ENCODE results near the gene ATF7.

The ATF7 gene

DNA sequence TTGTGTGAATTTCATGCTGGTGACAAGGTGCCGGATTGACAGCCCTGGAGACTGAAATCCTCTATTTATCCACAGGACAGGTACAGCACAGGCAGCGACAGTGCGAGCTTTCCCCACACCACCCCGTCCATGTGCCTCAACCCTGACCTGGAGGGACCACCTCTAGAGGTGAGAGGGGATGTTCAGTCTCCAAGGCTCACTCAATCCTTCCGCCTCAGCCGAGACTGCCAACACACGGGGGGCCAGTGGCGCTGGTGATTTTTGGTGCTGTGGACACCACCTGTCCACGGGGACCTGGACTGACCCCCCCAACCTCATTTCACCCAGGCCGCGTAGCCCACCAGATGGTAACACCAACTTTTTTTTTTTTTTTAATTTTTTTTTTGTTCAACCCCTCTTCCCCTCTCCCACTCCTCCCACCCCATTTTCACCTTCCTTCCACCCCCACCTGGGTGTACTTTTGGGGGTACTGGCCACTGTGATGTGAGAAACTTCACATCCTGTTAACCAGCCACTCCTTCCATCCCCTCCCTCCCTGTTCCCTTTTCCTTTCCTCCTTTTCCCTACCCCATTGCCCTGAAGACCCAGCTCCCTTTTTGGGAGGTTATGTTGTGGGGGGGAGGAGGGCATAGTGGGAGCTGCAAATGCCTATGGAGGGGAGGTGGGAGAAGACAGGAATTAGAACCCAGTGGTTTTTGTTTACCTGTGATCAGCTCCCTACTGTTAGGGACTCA, 161.3 kb downstream of the ATF7 start:
- Histone ChIP-seq H3K36me3 (replicated peaks; ENCODE audit: low read depth, low read length) (peaks cover 91% of the 10 kb centered on the region), H3K4me1 (ENCODE audit: low read length) (no peaks in the 10 kb centered on the region), H3K9me3 (ENCODE audit: insufficient read depth, low read length) (no peaks in the 10 kb centered on the region), H4K20me1 (ENCODE audit: insufficient read depth, low read length) (peaks cover 63% of the 10 kb centered on the region), H3K4me2 (ENCODE audit: low read length) (no peak overlapping the region), H3K27me3 (ENCODE audit: low read depth, low read length) (no peaks in the 10 kb centered on the region), H2AFZ (ENCODE audit: low read depth, low read length) (no peak overlapping the region), H3K9ac (ENCODE audit: low read length) (no peak overlapping the region), H3K79me2 (ENCODE audit: low read length) (peaks cover 78% of the 10 kb centered on the region), H3K4me3 (ENCODE audit: low read length) (no peak overlapping the region), H3K27ac (ENCODE audit: low read length) (no peak overlapping the region)
- TF ChIP-seq, protein P1, sequence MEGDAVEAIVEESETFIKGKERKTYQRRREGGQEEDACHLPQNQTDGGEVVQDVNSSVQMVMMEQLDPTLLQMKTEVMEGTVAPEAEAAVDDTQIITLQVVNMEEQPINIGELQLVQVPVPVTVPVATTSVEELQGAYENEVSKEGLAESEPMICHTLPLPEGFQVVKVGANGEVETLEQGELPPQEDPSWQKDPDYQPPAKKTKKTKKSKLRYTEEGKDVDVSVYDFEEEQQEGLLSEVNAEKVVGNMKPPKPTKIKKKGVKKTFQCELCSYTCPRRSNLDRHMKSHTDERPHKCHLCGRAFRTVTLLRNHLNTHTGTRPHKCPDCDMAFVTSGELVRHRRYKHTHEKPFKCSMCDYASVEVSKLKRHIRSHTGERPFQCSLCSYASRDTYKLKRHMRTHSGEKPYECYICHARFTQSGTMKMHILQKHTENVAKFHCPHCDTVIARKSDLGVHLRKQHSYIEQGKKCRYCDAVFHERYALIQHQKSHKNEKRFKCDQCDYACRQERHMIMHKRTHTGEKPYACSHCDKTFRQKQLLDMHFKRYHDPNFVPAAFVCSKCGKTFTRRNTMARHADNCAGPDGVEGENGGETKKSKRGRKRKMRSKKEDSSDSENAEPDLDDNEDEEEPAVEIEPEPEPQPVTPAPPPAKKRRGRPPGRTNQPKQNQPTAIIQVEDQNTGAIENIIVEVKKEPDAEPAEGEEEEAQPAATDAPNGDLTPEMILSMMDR (IDR thresholded peaks at IDR 0.05; ENCODE audit: low read depth, low read length), result no peak
- no peak for TF ChIP-seq EZH2phosphoT487 (IDR thresholded peaks at IDR 0.05; ENCODE audit: low read depth)

DNA sequence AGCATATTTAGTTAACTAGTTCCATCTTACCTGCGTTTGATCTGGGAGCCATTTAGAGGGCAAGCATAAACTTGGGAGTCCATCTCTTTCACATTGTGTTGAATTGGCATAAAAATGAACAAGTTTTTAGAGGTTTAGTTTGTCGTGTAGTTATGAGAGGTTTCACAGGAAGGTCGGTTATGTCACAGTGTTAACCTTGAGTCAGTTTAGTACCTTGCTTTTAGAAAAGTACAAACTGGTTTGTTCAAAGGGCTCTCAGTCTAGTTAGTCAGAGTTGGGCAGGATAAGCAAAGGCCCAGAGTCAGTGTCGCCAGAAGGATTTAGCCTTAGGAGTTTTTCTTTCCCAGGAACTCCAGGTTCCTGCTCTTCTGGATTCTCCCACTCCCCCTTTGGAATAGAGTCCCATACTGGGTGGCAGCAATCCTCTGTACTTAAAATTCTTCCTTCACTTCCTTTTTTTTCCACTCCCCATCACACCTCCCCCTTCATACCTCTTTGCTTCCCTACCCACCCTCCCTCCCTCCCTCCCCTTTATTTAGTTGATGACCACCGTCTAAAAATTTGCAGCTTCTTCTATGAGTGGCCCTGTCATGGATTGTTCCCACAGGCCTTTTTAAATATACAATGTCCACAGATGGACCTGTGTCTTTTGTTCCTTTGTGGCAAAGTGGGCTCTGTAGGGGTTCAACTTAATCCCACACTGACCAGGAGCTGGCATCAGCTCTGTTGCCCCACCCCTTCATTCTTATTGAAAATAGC, 162.2 kb downstream of the ATF7 start:
- TF ChIP-seq EZH2phosphoT487 (IDR thresholded peaks at IDR 0.05; ENCODE audit: low read depth), result no peak
- TF ChIP-seq, protein P1 (IDR thresholded peaks at IDR 0.05; ENCODE audit: low read depth, low read length), result no peak
- H3K9ac ChIP-seq (ENCODE audit: low read length), result no peak overlapping the region
- H3K4me3 ChIP-seq (ENCODE audit: low read length), result no peak overlapping the region
- H3K9me3 ChIP-seq (ENCODE audit: insufficient read depth, low read length), result no peaks in the 10 kb centered on the region
- H4K20me1 ChIP-seq (ENCODE audit: insufficient read depth, low read length), result peaks cover 70% of the 10 kb centered on the region
- no peak overlapping the region for H2AFZ ChIP-seq (ENCODE audit: low read depth, low read length)
- H3K4me2 ChIP-seq (ENCODE audit: low read length), result no peak overlapping the region
- no peak overlapping the region for H3K27ac ChIP-seq (ENCODE audit: low read length)
- peaks cover 85% of the 10 kb centered on the region for H3K79me2 ChIP-seq (ENCODE audit: low read length)
- peaks cover 95% of the 10 kb centered on the region for H3K36me3 ChIP-seq (replicated peaks; ENCODE audit: low read depth, low read length)
- no peaks in the 10 kb centered on the region for H3K4me1 ChIP-seq (ENCODE audit: low read length)
- no peaks in the 10 kb centered on the region for H3K27me3 ChIP-seq (ENCODE audit: low read depth, low read length)

DNA sequence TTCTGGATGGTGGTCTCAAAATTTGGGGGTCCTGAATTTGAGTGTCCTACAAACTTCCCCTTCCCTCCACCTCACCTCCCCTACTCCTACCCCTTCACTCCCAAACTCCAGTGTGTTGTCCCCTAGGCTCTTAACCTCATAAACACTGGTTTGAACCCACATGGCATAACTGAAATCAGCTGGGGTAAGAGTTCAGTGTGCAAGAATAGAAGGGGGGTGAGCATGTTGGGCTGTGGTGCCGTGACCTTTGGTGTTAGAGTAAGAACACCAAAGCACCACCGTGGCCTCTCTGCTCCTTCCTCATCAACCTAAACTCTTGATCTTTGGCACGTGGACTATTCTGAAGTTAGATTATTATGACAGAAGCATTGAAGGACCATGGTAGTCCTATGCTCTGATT, 163.2 kb downstream of the ATF7 start:
- Histone ChIP-seq H3K9ac (ENCODE audit: low read length) (no peak overlapping the region), H3K9me3 (ENCODE audit: insufficient read depth, low read length) (no peaks in the 10 kb centered on the region), H3K4me3 (ENCODE audit: low read length) (no peak overlapping the region), H3K79me2 (ENCODE audit: low read length) (peaks cover 83% of the 10 kb centered on the region), H3K27ac (ENCODE audit: low read length) (no peak overlapping the region), H3K4me2 (ENCODE audit: low read length) (no peak overlapping the region), H3K4me1 (ENCODE audit: low read length) (no peaks in the 10 kb centered on the region), H4K20me1 (ENCODE audit: insufficient read depth, low read length) (peaks cover 72% of the 10 kb centered on the region), H3K27me3 (ENCODE audit: low read depth, low read length) (no peaks in the 10 kb centered on the region), H2AFZ (ENCODE audit: low read depth, low read length) (no peak overlapping the region), H3K36me3 (replicated peaks; ENCODE audit: low read depth, low read length) (peaks cover 91% of the 10 kb centered on the region)
- TF ChIP-seq, protein P1 (IDR thresholded peaks at IDR 0.05; ENCODE audit: low read depth, low read length), result no peak
- TF ChIP-seq EZH2phosphoT487 (IDR thresholded peaks at IDR 0.05; ENCODE audit: low read depth), result no peak

DNA sequence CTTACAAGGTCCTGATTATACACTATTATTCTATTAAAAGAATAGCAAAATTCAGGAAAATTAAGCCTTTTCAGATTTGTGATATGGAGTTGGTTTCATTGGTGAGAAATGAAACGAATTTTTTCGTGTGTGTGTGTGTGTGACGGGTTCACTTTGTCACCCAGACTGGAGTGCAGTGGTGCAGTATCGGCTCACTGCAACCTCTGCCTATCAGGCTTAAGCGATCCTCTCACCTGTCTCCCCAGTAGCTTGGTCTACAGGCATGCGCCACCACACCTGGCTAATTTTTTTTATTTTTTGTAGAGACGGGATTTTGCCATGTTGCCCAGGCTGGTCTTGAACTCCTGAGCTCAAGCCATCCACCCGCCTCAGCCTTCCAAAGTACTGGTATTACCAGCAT, 164.6 kb downstream of the ATF7 start:
- H3K79me2 ChIP-seq (ENCODE audit: low read length), result peaks cover 87% of the 10 kb centered on the region
- H4K20me1 ChIP-seq (ENCODE audit: insufficient read depth, low read length), result peaks cover 69% of the 10 kb centered on the region
- no peaks in the 10 kb centered on the region for H3K27me3 ChIP-seq (ENCODE audit: low read depth, low read length)
- no peak overlapping the region for H3K9ac ChIP-seq (ENCODE audit: low read length)
- H3K36me3 ChIP-seq (replicated peaks; ENCODE audit: low read depth, low read length), result peaks cover 89% of the 10 kb centered on the region
- H3K4me3 ChIP-seq (ENCODE audit: low read length), result no peak overlapping the region
- H3K4me2 ChIP-seq (ENCODE audit: low read length), result no peak overlapping the region
- TF ChIP-seq, protein P1 (IDR thresholded peaks at IDR 0.05; ENCODE audit: low read depth, low read length), result no peak
- TF ChIP-seq EZH2phosphoT487 (IDR thresholded peaks at IDR 0.05; ENCODE audit: low read depth), result no peak
- H2AFZ ChIP-seq (ENCODE audit: low read depth, low read length), result no peak overlapping the region
- no peak overlapping the region for H3K27ac ChIP-seq (ENCODE audit: low read length)
- no peaks in the 10 kb centered on the region for H3K9me3 ChIP-seq (ENCODE audit: insufficient read depth, low read length)
- no peaks in the 10 kb centered on the region for H3K4me1 ChIP-seq (ENCODE audit: low read length)

All from OCI-LY3 (cell line).